ENCODE data around the gene KCNH2. TPM values are rescaled to one million over a fixed set of nuclear protein-coding genes. Genes with fewer than 3 reads are reported as not detected.

KCNH2 gene
- total and polyA plus RNA-seq, 7 donors: 0.46 to 107 (median 40.6) TPM

- no peak for TF ChIP-seq POLR2AphosphoS5 (IDR thresholded peaks at IDR 0.05)
- no peak for TF ChIP-seq POLR2A (IDR thresholded peaks at IDR 0.05)
- TF ChIP-seq EP300 (IDR thresholded peaks at IDR 0.05): no peak
- no peak for TF ChIP-seq CTCF (IDR thresholded peaks at IDR 0.05)
- Histone ChIP-seq H3K9me3 (no peaks in the 10 kb centered on the region), H3K27me3 (peaks cover 0 to 21% (median 17%) of the 10 kb centered on the region in 3 donors), H3K4me1 (peaks cover 0 to 10% (median 0%) of the 10 kb centered on the region in 4 donors), H3K27ac (no peak overlapping the region), H3K4me3 (no peak overlapping the region), H3K36me3 (no peaks in the 10 kb centered on the region)
- 81% methylated on average over 9 of the region's 9 CpGs for WGBS, 2 donors
- DNase-seq: no peak
- intact Hi-C loops (cut with DNase I): loop anchor here (5.0 kb wide), 1 partner anchor 228 kb away; no protein-coding TSS in a partner anchor
These were observed 27.4 kb upstream of the KCNH2 start for GRCh38 chr7:151005566-151005965.

GRCh38 chr7:151003572-151003971 lies 25.5 kb upstream of the KCNH2 start:
- TF ChIP-seq CTCF (IDR thresholded peaks at IDR 0.05) (no peak), POLR2AphosphoS5 (IDR thresholded peaks at IDR 0.05) (no peak), EP300 (IDR thresholded peaks at IDR 0.05) (no peak), POLR2A (IDR thresholded peaks at IDR 0.05) (no peak)
- H3K9me3 ChIP-seq: no peaks in the 10 kb centered on the region
- no peak for DNase-seq
- H3K4me1 ChIP-seq: peaks cover 0 to 4% (median 0%) of the 10 kb centered on the region in 4 donors
- H3K4me3 ChIP-seq: no peak overlapping the region
- H3K27ac ChIP-seq: no peak overlapping the region
- no peaks in the 10 kb centered on the region for H3K36me3 ChIP-seq
- peaks cover 0 to 1% (median 0%) of the 10 kb centered on the region in 3 donors for H3K27me3 ChIP-seq
- intact Hi-C loops (cut with DNase I): no loop called here
- 17 to 67% methylated on average over 12 of the region's 12 CpGs for WGBS, 2 donors

DNA sequence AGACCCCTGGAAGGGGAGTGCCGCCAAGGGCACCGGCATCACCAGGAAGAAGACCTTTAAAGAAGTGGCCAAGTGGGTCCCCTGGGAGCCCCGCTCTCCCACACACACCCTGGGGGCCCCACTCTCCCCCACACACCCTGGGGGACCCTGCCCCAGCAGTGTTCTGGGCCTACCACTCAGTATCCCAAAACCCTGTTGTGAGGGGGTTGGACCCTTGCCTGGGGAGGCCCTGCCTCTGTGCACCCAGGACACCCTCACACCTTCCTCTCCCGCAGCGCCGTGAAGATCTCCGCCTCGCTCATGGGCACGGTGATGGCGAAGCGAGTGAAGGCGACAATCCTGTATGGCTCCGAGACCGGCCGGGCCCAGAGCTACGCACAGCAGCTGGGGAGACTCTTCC lies 23.4 kb upstream of the KCNH2 start:
- Histone ChIP-seq H3K27me3 (peaks cover 0 to 8% (median 0%) of the 10 kb centered on the region in 3 donors), H3K36me3 (no peaks in the 10 kb centered on the region), H3K9me3 (no peaks in the 10 kb centered on the region), H3K27ac (no peak overlapping the region), H3K4me3 (no peak overlapping the region), H3K4me1 (no peaks in the 10 kb centered on the region)
- intact Hi-C loops (cut with DNase I): no loop called here
- TF ChIP-seq POLR2AphosphoS5 (IDR thresholded peaks at IDR 0.05): no peak
- TF ChIP-seq POLR2A (IDR thresholded peaks at IDR 0.05): no peak
- TF ChIP-seq EP300 (IDR thresholded peaks at IDR 0.05): no peak
- no peak for TF ChIP-seq CTCF (IDR thresholded peaks at IDR 0.05)
- no peak for DNase-seq
- WGBS, 2 donors: 96 to 97% methylated on average over 16 of the region's 16 CpGs

- Histone ChIP-seq H3K27ac (no peak overlapping the region), H3K4me1 (no peaks in the 10 kb centered on the region), H3K4me3 (no peak overlapping the region), H3K27me3 (peaks cover 0 to 11% (median 0%) of the 10 kb centered on the region in 3 donors), H3K9me3 (no peaks in the 10 kb centered on the region), H3K36me3 (no peaks in the 10 kb centered on the region)
- intact Hi-C loops (cut with DNase I): no loop called here
- TF ChIP-seq EP300 (IDR thresholded peaks at IDR 0.05) (no peak), POLR2AphosphoS5 (IDR thresholded peaks at IDR 0.05) (no peak), CTCF (IDR thresholded peaks at IDR 0.05) (no peak), POLR2A (IDR thresholded peaks at IDR 0.05) (no peak)
- DNase-seq: no peak
- 86 to 90% methylated on average over 13 of the region's 13 CpGs for WGBS, 2 donors
These were observed 22.9 kb upstream of the KCNH2 start for GRCh38 chr7:151000897-151001495.
